Endothelial cell of umbilical vein (primary cell): ENCODE measurements around the gene SCN10A. TPM values are rescaled to one million over a fixed set of nuclear protein-coding genes. Genes with fewer than 3 reads are reported as not detected.

ENCODE experiments used
- BruUV-seq: library from RNA; stranded (reverse); fragments of 400-500 nt; replicated peaks from 2 replicates; lab custom pipeline; 2021; lab: Mats Ljungman, UMichigan
- CTCF ChIA-PET: fragments of 300-600, 350-600 bp; sonication (Branson Sonifier 250); formaldehyde crosslinking; loops from one replicate; lab custom pipeline; 2021; ENCODE audit warnings: antibody characterized with exemption, inconsistent platforms; lab: Charles Lee
- POLR2A ChIA-PET: fragments of 300-600, 350-600 bp; sonication (Branson Sonifier 250); formaldehyde crosslinking; loops from one replicate; lab custom pipeline; 2021; ENCODE audit warnings: antibody characterized with exemption, inconsistent platforms; lab: Charles Lee
- DNase-seq: peaks from one replicate; pipeline ENCODE4 v3.0.0-alpha.2; 2011; ENCODE audit warnings: low read depth, low spot score
- FAIRE-seq: peaks from 2 replicates; lab custom pipeline; 2011; peaks lifted over from hg19 to GRCh38; lab: Jason Lieb, UNC
- H2AFZ ChIP-seq: 2 replicates; pipeline ENCODE4 v1.6.0; 2012; ENCODE audit warnings: low read depth, low read length, control low read depth, inconsistent platforms
- H3K27ac ChIP-seq: 2 replicates; pipeline ENCODE4 v1.5.1; 2011; ENCODE audit warnings: low read depth, mild to moderate bottlenecking, control low read depth, low read length, moderate library complexity; ENCODE audit not compliant: insufficient read depth
- H3K27me3 ChIP-seq, 2 experiments: 2 replicates each; pipeline versions ENCODE4 v1.6.0 to v1.6.1; 2011; ENCODE audit warnings: low read length in 2 of 2, mixed read lengths in 1 of 2; ENCODE audit not compliant: control insufficient read depth in 2 of 2, insufficient read depth in 2 of 2
- H3K36me3 ChIP-seq, 2 experiments: 2 replicates in 1 of 2; 3 replicates in 1 of 2; pipeline ENCODE4 v1.5.1; 2011; ENCODE audit warnings: low read length in 2 of 2, mild to moderate bottlenecking in 1 of 2, moderate library complexity in 1 of 2; ENCODE audit not compliant: control insufficient read depth in 2 of 2, insufficient read depth in 2 of 2; ENCODE audit errors: extremely low read depth in 1 of 2
- H3K4me1 ChIP-seq: 3 replicates; pipeline ENCODE4 v1.5.1; 2011; ENCODE audit warnings: mild to moderate bottlenecking, low read length; ENCODE audit not compliant: control insufficient read depth, insufficient read depth; ENCODE audit errors: extremely low read depth
- H3K4me2 ChIP-seq: 2 replicates; pipeline ENCODE4 v1.6.1; 2011; ENCODE audit warnings: low read length, control low read depth, mixed read lengths; ENCODE audit not compliant: insufficient read depth
- H3K4me3 ChIP-seq, 3 experiments: fragments of 200-600 bp in 1 of 3; sonication (generic), shearing (Covaris generic) in 1 of 3; replicated peaks in 1 of 3; 2 replicates each; pipeline ENCODE4 v1.5.1; 2011 to 2016; ENCODE audit warnings: control low read depth in 3 of 3, low read length in 3 of 3, mild to moderate bottlenecking in 2 of 3, inconsistent platforms in 1 of 3, low read depth in 1 of 3, moderate library complexity in 1 of 3; ENCODE audit not compliant: insufficient read depth in 1 of 3
- H3K79me2 ChIP-seq: 2 replicates; pipeline ENCODE4 v1.6.0; 2012; ENCODE audit warnings: low read length, inconsistent platforms; ENCODE audit not compliant: control insufficient read depth, insufficient read depth
- H3K9ac ChIP-seq: replicated peaks from 2 replicates; pipeline ENCODE3; 2011; ENCODE audit warnings: low read length, control low read depth; ENCODE audit not compliant: insufficient read depth; ENCODE audit errors: extremely low read depth
- H3K9me1 ChIP-seq: replicated peaks from 3 replicates; pipeline ENCODE4 v1.6.0; 2011; ENCODE audit warnings: mild to moderate bottlenecking, low read length; ENCODE audit not compliant: control insufficient read depth, insufficient read depth; ENCODE audit errors: extremely low read depth
- H3K9me3 ChIP-seq: replicated peaks from 2 replicates; pipeline ENCODE4 v1.5.1; 2012; ENCODE audit warnings: low read length, inconsistent platforms; ENCODE audit not compliant: control insufficient read depth, insufficient read depth
- H4K20me1 ChIP-seq: replicated peaks from 2 replicates; pipeline ENCODE3; 2011; ENCODE audit warnings: mild to moderate bottlenecking, low read length; ENCODE audit not compliant: control insufficient read depth, insufficient read depth; ENCODE audit errors: extremely low read depth
- EZH2 ChIP-seq: IDR thresholded peaks from 2 replicates; pipeline ENCODE4 v1.6.1; 2012; ENCODE audit warnings: borderline replicate concordance, low read depth, mild to moderate bottlenecking, moderate library complexity, low read length, inconsistent platforms; ENCODE audit not compliant: severe bottlenecking
- FOS ChIP-seq: IDR thresholded peaks from 2 replicates; pipeline ENCODE4 v1.6.1; 2011; ENCODE audit warnings: mild to moderate bottlenecking, low read length, moderate library complexity, borderline replicate concordance; ENCODE audit not compliant: insufficient read depth
- GATA2 ChIP-seq: IDR thresholded peaks from 2 replicates; pipeline ENCODE4 v1.7.0; 2011; ENCODE audit warnings: low read depth, mild to moderate bottlenecking, moderate library complexity, mixed read lengths, low read length; ENCODE audit not compliant: insufficient read length, insufficient read depth
- JUN ChIP-seq: IDR thresholded peaks from 2 replicates; pipeline ENCODE4 v1.6.1; 2011; ENCODE audit warnings: borderline replicate concordance, low read depth; ENCODE audit not compliant: insufficient read length, insufficient read depth
- MAX ChIP-seq: IDR thresholded peaks from 2 replicates; pipeline ENCODE4 v1.6.1; 2011; ENCODE audit not compliant: insufficient read depth, insufficient read length
- MYC ChIP-seq: IDR thresholded peaks from one replicate; pipeline ENCODE4 v1.6.1; 2011; ENCODE audit warnings: mild to moderate bottlenecking, low read depth, low read length
- POLR2A ChIP-seq: IDR thresholded peaks from 2 replicates; pipeline ENCODE4 v1.6.1; 2012; ENCODE audit warnings: low read depth, mild to moderate bottlenecking, control low read depth, low read length
- POLR2AphosphoS5 ChIP-seq: IDR thresholded peaks from 2 replicates; pipeline ENCODE4 v1.6.1; 2012; ENCODE audit warnings: low read depth, mild to moderate bottlenecking, control low read depth, low read length, moderate library complexity; ENCODE audit not compliant: insufficient read depth
- dilution Hi-C: fragments of 300-500 bp; cut with MboI; formaldehyde crosslinking; loops from one replicate; pipeline ENCODE4 v1.15.0; 2019; ENCODE audit warnings: low sequenced_read_pairs; ENCODE audit not compliant: extremely low pct_ligation_motif_present
- intact Hi-C: fragments of 100-400 bp; cut with micrococcal nuclease; formaldehyde crosslinking; loops from one replicate; pipeline ENCODE4 v1.10.0; 2022
- polyA plus RNA-seq, 4 experiments: library from polyadenylated mRNA; depleted of rRNA in 3 of 4; stranded (reverse) in 3 of 4; unstranded in 1 of 4; fragments of >200 nt; gene quantifications; 2 replicates each; pipeline versions ENCODE4 v1.2.1 to v1.2.3, GENCODE V29; 2011 to 2012; ENCODE audit warnings: missing spikeins in 1 of 4
- total RNA-seq: library from RNA; stranded (reverse); gene quantifications from 2 replicates; pipeline ENCODE4 v1.2.3, GENCODE V29; 2021
- TF ChIP-seq, protein P1 (sequence below), 2 donors: IDR thresholded peaks; 1 replicate in 1 of 2; 2 replicates in 1 of 2; pipeline ENCODE4 v1.5.1; 2011; ENCODE audit warnings: low read length in 2 of 2, mild to moderate bottlenecking in 2 of 2, moderate library complexity in 2 of 2, control low read depth in 1 of 2, inconsistent platforms in 1 of 2, low read depth in 1 of 2; ENCODE audit not compliant: insufficient read depth in 1 of 2; ENCODE audit errors: extremely low read depth in 1 of 2

The SCN10A gene
- total and polyA plus RNA-seq, 2 donors (not counting 3 experiments of a cell fraction or from before 2014, with no cell fraction given), result 0.07 TPM; not detected in 1

GRCh38 chr3:38698061-38698460 is 118.0 kb downstream of the SCN10A start:
- no peak for FAIRE-seq
- H3K27me3 ChIP-seq, result no peaks in the 10 kb centered on the region

More at GRCh38 chr3:38698061-38698460, 118.0 kb downstream of the SCN10A start:
- CTCF ChIA-PET, result no interaction called here
- Histone ChIP-seq H3K79me2 (no peaks in the 10 kb centered on the region), H3K4me1 (no peaks in the 10 kb centered on the region), H2AFZ (no peak overlapping the region), H4K20me1 (no peaks in the 10 kb centered on the region), H3K27ac (no peak overlapping the region), H3K9ac (no peak overlapping the region), H3K4me3 (no peak overlapping the region), H3K36me3 (no peaks in the 10 kb centered on the region), H3K9me1 (no peaks in the 10 kb centered on the region), H3K4me2 (no peak overlapping the region), H3K9me3 (no peaks in the 10 kb centered on the region)
- dilution Hi-C loops, result no loop called here
- no peak for DNase-seq
- intact Hi-C loops, result no loop called here
- BruUV-seq, result no TSS peak
- no peak for TF ChIP-seq EZH2
- TF ChIP-seq FOS, result no peak
- TF ChIP-seq MYC, result no peak
- TF ChIP-seq MAX, result no peak
- no peak for TF ChIP-seq POLR2A
- TF ChIP-seq, protein P1, sequence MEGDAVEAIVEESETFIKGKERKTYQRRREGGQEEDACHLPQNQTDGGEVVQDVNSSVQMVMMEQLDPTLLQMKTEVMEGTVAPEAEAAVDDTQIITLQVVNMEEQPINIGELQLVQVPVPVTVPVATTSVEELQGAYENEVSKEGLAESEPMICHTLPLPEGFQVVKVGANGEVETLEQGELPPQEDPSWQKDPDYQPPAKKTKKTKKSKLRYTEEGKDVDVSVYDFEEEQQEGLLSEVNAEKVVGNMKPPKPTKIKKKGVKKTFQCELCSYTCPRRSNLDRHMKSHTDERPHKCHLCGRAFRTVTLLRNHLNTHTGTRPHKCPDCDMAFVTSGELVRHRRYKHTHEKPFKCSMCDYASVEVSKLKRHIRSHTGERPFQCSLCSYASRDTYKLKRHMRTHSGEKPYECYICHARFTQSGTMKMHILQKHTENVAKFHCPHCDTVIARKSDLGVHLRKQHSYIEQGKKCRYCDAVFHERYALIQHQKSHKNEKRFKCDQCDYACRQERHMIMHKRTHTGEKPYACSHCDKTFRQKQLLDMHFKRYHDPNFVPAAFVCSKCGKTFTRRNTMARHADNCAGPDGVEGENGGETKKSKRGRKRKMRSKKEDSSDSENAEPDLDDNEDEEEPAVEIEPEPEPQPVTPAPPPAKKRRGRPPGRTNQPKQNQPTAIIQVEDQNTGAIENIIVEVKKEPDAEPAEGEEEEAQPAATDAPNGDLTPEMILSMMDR (IDR thresholded peaks at IDR 0.05; ENCODE audit: extremely low read depth in 1 of 2, insufficient read depth in 1 of 2, low read depth in 1 of 2, low read length in 2 of 2), result no peak
- no peak for TF ChIP-seq JUN
- TF ChIP-seq GATA2, result no peak
- TF ChIP-seq POLR2AphosphoS5, result no peak
- POLR2A ChIA-PET, result no interaction called here
